Natural killer cell (primary cell): ENCODE results near the gene GABRQ. TPM values are rescaled to one million over a fixed set of nuclear protein-coding genes. Genes with fewer than 3 reads are reported as not detected.

Experiments
- ATAC-seq, 3 donors: fragments of 150-1000 bp in 2 of 3; fragments of 200-7000 bp in 1 of 3; cut with Tn5 transposase; 1 replicate in 1 of 3; 2 replicates in 2 of 3; pipeline ENCODE4 v1.10.0; 2021; ENCODE audit warnings: mild to moderate bottlenecking in 2 of 3, moderate library complexity in 2 of 3
- DNase-seq, 2 donors: peaks; one replicate each; pipeline versions ENCODE4 v3.0.0 to v3.0.0-alpha.2; 2013 to 2021; ENCODE audit warnings: mixed read lengths in 1 of 2
- H3K27ac ChIP-seq: one replicate; pipeline ENCODE4 v1.5.1; 2013; ENCODE audit warnings: mild to moderate bottlenecking, low read length
- H3K27me3 ChIP-seq: one replicate; pipeline ENCODE4 v1.6.1; 2013; ENCODE audit warnings: low read length; ENCODE audit not compliant: control insufficient read depth, insufficient read depth
- H3K36me3 ChIP-seq: one replicate; pipeline ENCODE4 v1.6.1; 2013; ENCODE audit warnings: low read length; ENCODE audit not compliant: control insufficient read depth, insufficient read depth
- H3K4me1 ChIP-seq: one replicate; pipeline ENCODE4 v1.6.1; 2013; ENCODE audit warnings: low read length; ENCODE audit not compliant: control insufficient read depth, insufficient read depth
- H3K4me3 ChIP-seq: one replicate; pipeline ENCODE4 v1.5.1; 2013; ENCODE audit warnings: low read length
- H3K9me3 ChIP-seq: one replicate; pipeline ENCODE4 v1.6.1; 2013; ENCODE audit warnings: low read length; ENCODE audit not compliant: control insufficient read depth, insufficient read depth
- H3K27ac Mint-ChIP-seq, 2 donors: one replicate each; pipeline ENCODE4 v1.8.0; 2022; ENCODE audit warnings: mild to moderate bottlenecking in 2 of 2, mixed read lengths in 2 of 2, moderate library complexity in 1 of 2
- H3K27me3 Mint-ChIP-seq, 2 donors: one replicate each; pipeline ENCODE4 v1.8.0; 2022; ENCODE audit warnings: low read depth in 2 of 2, mixed read lengths in 2 of 2
- H3K36me3 Mint-ChIP-seq: one replicate; pipeline ENCODE4 v1.8.0; 2022; ENCODE audit warnings: mixed read lengths
- H3K4me1 Mint-ChIP-seq, 2 donors: one replicate each; pipeline ENCODE4 v1.8.0; 2022; ENCODE audit warnings: mixed read lengths in 2 of 2
- H3K4me3 Mint-ChIP-seq: one replicate; pipeline ENCODE4 v1.8.0; 2022; ENCODE audit warnings: mild to moderate bottlenecking, moderate library complexity, mixed read lengths
- H3K9me3 Mint-ChIP-seq, 2 donors: one replicate each; pipeline ENCODE4 v1.8.0; 2022; ENCODE audit warnings: mixed read lengths in 2 of 2
- WGBS: methylation state at CpG from one replicate; pipeline ENCODE4 v1.1.7; 2013; ENCODE audit warnings: missing lambda C conversion rate; ENCODE audit not compliant: insufficient coverage; 5-methylcytosine and 5-hydroxymethylcytosine counted together
- intact Hi-C: fragments of 100-400 bp; cut with micrococcal nuclease; formaldehyde crosslinking; loops from one replicate; pipeline ENCODE4 v1.14.2; 2022
- total RNA-seq, 4 donors: library from RNA; stranded (reverse); fragments of 120-200 nt in 1 of 4; gene quantifications; one replicate each; pipeline versions ENCODE4 v1.2.3 to v1.2.4, GENCODE V29; 2013 to 2022
- TF ChIP-seq, protein P1 (sequence below): fragments of 200-600 bp; IDR thresholded peaks from one replicate; pipeline ENCODE4 v1.8.0; 2022; ENCODE audit warnings: antibody characterized with exemption

GABRQ gene
- total RNA-seq, 3 donors from 2014 or later (not counting 1 experiment from before 2014, with no cell fraction given), result not detected

DNA sequence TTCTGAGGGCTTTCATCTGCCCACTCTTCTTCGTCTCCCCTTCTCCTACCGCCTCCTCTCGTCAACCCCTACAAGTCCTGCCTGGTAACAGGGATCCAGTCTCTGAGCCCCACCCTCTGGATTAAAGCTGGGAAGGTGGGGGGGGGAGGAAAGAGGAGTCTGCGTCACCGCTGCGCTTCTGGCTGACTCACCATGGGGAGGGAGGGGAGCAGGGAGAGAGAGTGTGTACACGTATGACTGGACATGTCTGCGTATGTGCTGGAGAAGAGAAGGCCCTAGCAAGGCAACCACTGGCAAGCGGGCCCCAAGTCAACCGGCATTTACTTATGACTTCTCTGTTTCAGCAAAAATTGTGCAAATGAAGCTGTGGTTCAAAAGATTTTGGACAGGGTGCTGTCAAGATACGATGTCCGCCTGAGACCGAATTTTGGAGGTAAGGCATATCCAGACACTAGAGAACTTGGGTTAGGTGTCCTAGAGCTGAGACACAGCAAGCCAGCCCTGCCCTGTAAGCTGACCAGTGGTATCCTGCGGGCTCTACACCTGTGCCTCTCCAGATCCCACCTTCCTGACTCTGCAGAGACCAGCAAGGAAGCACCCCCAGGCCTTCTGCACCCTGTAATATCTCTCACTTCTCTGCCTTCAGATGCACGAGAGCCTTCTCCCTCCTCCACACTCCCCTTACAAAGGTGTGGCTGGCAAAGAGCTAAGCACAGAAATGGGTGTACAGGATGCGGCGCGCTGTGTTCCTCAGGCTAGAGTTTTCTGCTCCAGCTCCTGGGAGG, 2.5 kb downstream of the GABRQ start:
- Histone ChIP-seq H3K9me3 (no peaks in the 10 kb centered on the region), H3K4me1 (no peaks in the 10 kb centered on the region), H3K36me3 (no peaks in the 10 kb centered on the region), H3K27ac (no peak overlapping the region), H3K4me3 (no peak overlapping the region), H3K27me3 (no peaks in the 10 kb centered on the region)
- Mint-ChIP-seq H3K27ac (no peak overlapping the region), H3K27me3 (peaks cover 12 to 21% of the 10 kb centered on the region in 2 donors), H3K36me3 (no peaks in the 10 kb centered on the region), H3K4me3 (no peak overlapping the region), H3K9me3 (no peaks in the 10 kb centered on the region), H3K4me1 (no peaks in the 10 kb centered on the region)
- TF ChIP-seq, protein P1, sequence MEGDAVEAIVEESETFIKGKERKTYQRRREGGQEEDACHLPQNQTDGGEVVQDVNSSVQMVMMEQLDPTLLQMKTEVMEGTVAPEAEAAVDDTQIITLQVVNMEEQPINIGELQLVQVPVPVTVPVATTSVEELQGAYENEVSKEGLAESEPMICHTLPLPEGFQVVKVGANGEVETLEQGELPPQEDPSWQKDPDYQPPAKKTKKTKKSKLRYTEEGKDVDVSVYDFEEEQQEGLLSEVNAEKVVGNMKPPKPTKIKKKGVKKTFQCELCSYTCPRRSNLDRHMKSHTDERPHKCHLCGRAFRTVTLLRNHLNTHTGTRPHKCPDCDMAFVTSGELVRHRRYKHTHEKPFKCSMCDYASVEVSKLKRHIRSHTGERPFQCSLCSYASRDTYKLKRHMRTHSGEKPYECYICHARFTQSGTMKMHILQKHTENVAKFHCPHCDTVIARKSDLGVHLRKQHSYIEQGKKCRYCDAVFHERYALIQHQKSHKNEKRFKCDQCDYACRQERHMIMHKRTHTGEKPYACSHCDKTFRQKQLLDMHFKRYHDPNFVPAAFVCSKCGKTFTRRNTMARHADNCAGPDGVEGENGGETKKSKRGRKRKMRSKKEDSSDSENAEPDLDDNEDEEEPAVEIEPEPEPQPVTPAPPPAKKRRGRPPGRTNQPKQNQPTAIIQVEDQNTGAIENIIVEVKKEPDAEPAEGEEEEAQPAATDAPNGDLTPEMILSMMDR, result no peak
- DNase-seq (no peak), ATAC-seq (no peak)
- 90% methylated on average over 15 of the region's 18 CpGs for WGBS
- intact Hi-C loops, result no loop called here

DNA sequence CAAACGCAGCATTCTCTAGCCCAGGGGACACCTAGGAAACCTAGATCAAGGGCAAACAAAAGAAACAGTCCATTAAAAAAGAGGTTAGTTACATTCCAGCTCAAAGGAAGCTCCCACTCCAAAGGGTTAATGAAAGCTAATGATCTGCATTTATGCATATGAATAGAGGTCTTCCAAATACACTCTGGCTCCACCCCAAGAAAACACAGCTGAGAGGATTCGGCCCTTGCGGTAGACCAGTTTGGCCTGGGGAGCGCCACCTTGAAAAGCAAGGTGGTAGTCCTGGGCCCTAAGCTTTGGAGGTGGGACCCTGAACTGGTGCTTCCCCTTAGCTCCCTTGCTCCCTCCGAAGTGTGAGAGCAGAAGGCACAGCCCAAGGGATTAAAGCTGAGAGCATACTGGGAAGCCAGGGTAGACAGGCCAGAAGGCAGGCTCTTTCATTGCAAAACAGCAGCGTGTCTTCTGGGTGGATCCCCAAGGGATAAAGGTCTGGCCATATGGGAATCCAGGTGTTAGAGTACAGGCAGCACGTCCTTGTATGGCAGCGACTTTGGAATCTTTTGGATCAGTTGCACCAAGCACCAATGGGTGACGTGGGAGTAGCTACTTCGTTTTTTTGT, 3.7 kb downstream of the GABRQ start:
- intact Hi-C loops, result no loop called here
- WGBS, result 82% methylated on average over 10 of the region's 10 CpGs

DNA sequence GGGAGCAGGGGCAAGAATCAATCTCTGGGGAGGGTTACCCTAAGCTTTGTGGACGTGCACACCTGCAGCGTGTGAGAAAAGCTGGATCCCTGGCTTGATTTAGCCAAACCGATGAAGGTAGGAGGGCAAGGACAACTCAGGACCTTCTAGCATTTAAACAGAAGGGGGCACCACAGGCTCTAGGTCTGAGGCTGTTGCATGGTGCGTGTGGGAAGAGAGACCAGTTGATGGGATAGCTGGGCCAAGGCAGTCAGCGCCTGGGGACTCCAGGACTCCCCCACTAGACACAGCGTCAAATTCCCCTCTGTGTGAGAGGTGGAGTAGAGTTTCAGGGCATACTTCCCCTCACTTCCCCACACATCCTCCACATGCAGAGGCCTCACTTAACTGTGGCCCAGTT, 4.3 kb downstream of the GABRQ start:
- Mint-ChIP-seq H3K27me3 (peaks cover 6 to 11% of the 10 kb centered on the region in 2 donors), H3K9me3 (no peaks in the 10 kb centered on the region), H3K4me3 (no peak overlapping the region), H3K4me1 (no peaks in the 10 kb centered on the region), H3K36me3 (no peaks in the 10 kb centered on the region), H3K27ac (no peak overlapping the region)
- H3K4me3 ChIP-seq, result no peak overlapping the region
- no peak overlapping the region for H3K27ac ChIP-seq
- H3K9me3 ChIP-seq, result no peaks in the 10 kb centered on the region
- WGBS, result 69% methylated on average over 3 of the region's 6 CpGs
- TF ChIP-seq, protein P1, result no peak
- no peaks in the 10 kb centered on the region for H3K4me1 ChIP-seq
- H3K36me3 ChIP-seq, result no peaks in the 10 kb centered on the region
- no peaks in the 10 kb centered on the region for H3K27me3 ChIP-seq
- ATAC-seq, result no peak
- intact Hi-C loops, result no loop called here
- no peak for DNase-seq

More for the DNA sequence above, 3.7 kb downstream of the GABRQ start:
- Histone ChIP-seq H3K9me3 (no peaks in the 10 kb centered on the region), H3K36me3 (no peaks in the 10 kb centered on the region), H3K4me3 (no peak overlapping the region), H3K27me3 (no peaks in the 10 kb centered on the region), H3K27ac (no peak overlapping the region), H3K4me1 (no peaks in the 10 kb centered on the region)
- Mint-ChIP-seq H3K4me3 (no peak overlapping the region), H3K36me3 (no peaks in the 10 kb centered on the region), H3K27ac (no peak overlapping the region), H3K27me3 (peaks cover 9 to 17% of the 10 kb centered on the region in 2 donors), H3K9me3 (no peaks in the 10 kb centered on the region), H3K4me1 (no peaks in the 10 kb centered on the region)
- DNase-seq (no peak), ATAC-seq (no peak)
- TF ChIP-seq, protein P1, result no peak
